Measurements from ENCODE around the gene C6orf120.

- no peak for TF ChIP-seq POLR2A (IDR thresholded peaks at IDR 0.05; ENCODE audit: low read depth, low read length)
- TF ChIP-seq POLR2AphosphoS5 (IDR thresholded peaks at IDR 0.05; ENCODE audit: low read depth, low read length): no peak
- no peak for TF ChIP-seq POU2F2 (IDR thresholded peaks at IDR 0.05; ENCODE audit: low read depth, low read length)
- no peak for TF ChIP-seq PAX5 (IDR thresholded peaks at IDR 0.05; ENCODE audit: insufficient read depth, low read length, severe bottlenecking)
- no peak for TF ChIP-seq SPI1 (IDR thresholded peaks at IDR 0.05; ENCODE audit: low read depth, low read length)
- no peak for TF ChIP-seq TAF1 (IDR thresholded peaks at IDR 0.05; ENCODE audit: low read depth, low read length)
These were observed 22.1 kb downstream of the C6orf120 start for GRCh38 chr6:169723991-169724493.

Measured in GM12891 (cell line).